Naive B cell (primary cell): ENCODE data around the gene FHIT. TPM values are rescaled to one million over a fixed set of nuclear protein-coding genes. Genes with fewer than 3 reads are reported as not detected.
A peak's percentile ranks its signal among the peaks of the same experiment; 100 is the strongest.

Source experiments
- ATAC-seq, 2 donors: fragments of 150-1000 bp; cut with Tn5 transposase; 2 replicates each; pipeline ENCODE4 v1.10.0; 2021; ENCODE audit warnings: low read depth in 2 of 2, mild to moderate bottlenecking in 2 of 2, moderate library complexity in 2 of 2
- DNase-seq: peaks from one replicate; pipeline ENCODE4 v3.0.0; 2022
- H3K27ac Mint-ChIP-seq, 6 donors: one replicate each; pipeline ENCODE4 v1.8.0; 2020 to 2022; ENCODE audit warnings: mild to moderate bottlenecking in 6 of 6, mixed read lengths in 6 of 6, moderate library complexity in 5 of 6, inconsistent platforms in 2 of 6
- H3K27me3 Mint-ChIP-seq, 3 donors: one replicate each; pipeline ENCODE4 v1.8.0; 2021 to 2022; ENCODE audit warnings: mixed read lengths in 3 of 3, mild to moderate bottlenecking in 1 of 3
- H3K36me3 Mint-ChIP-seq, 2 donors: one replicate each; pipeline ENCODE4 v1.8.0; 2020 to 2022; ENCODE audit warnings: mixed read lengths in 2 of 2, inconsistent platforms in 1 of 2, mild to moderate bottlenecking in 1 of 2
- H3K4me1 Mint-ChIP-seq, 3 donors: one replicate each; pipeline ENCODE4 v1.8.0; 2020 to 2022; ENCODE audit warnings: mixed read lengths in 3 of 3, inconsistent platforms in 1 of 3, mild to moderate bottlenecking in 1 of 3, moderate library complexity in 1 of 3
- H3K4me3 Mint-ChIP-seq, 8 donors: one replicate each; pipeline ENCODE4 v1.8.0; 2020 to 2022; ENCODE audit warnings: mild to moderate bottlenecking in 8 of 8, mixed read lengths in 8 of 8, moderate library complexity in 8 of 8, inconsistent platforms in 2 of 8
- H3K9me3 Mint-ChIP-seq, 7 donors: one replicate each; pipeline ENCODE4 v1.8.0; 2020 to 2022; ENCODE audit warnings: mixed read lengths in 7 of 7, mild to moderate bottlenecking in 5 of 7, inconsistent platforms in 2 of 7, moderate library complexity in 1 of 7
- polyA plus RNA-seq, 6 donors: library from polyadenylated mRNA; unstranded; fragments of 300-500 nt; fragmentation: Illumina TruSeq; gene quantifications; one replicate each; pipeline ENCODE4 v1.2.3, GENCODE V29; 2021; ENCODE audit warnings: low read depth in 6 of 6

FHIT gene
- polyA plus RNA-seq, 6 donors from 2014 or later, result 3.2 to 12.6 (median 7.1) TPM

DNA sequence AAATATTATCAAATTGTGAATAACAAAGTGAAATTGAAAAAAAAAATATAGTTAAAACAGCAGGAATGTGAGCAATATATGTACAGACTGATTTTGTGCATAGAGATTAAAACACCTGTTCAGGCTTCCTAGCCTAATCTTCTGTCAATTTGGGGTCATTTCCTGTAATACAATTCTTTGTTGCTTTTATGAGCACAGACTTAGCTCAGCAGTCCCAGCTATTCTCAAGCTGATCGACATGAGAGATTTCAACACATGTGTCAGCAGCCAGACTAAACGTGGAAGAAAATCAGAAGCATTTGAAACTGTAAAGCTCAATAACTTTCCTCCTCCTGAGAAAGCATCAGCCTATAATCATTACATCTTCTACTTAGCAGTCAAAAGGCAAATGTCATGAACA lies 1.6 kb upstream of the FHIT start:
- H3K27ac Mint-ChIP-seq, result no peak overlapping the region
- H3K4me3 Mint-ChIP-seq, result peak overlapping the region in 5 of 8 donors; percentile 26 to 95 (median 89)
- H3K9me3 Mint-ChIP-seq, result no peaks in the 10 kb centered on the region

DNA sequence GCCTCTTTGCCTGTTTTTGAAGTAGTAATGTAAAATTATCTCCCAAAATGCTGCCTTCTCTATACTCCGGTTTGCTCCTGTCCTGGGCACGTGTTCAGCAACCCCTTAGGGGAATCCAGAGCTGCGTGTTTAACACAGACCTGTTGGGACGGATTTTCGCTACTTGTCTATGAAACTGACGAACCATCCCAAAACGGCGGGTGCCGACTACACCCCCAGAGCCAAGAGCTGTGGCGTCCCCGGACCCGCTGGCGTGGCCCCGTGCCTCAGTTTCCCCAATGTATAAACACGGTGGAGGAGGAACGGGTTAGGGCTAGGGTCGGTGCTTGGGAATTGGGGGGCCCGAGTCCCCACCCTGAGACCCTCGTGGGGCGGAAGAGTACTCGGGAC lies 473 bp downstream of the FHIT start:
- peak overlapping the region in 4 of 6 donors; percentile 50 to 95 (median 88) for H3K27ac Mint-ChIP-seq
- DNase-seq (peak; percentile 3), ATAC-seq (no peak)
- H3K9me3 Mint-ChIP-seq, result no peaks in the 10 kb centered on the region
- H3K36me3 Mint-ChIP-seq, result no peaks in the 10 kb centered on the region
- H3K4me1 Mint-ChIP-seq, result peaks cover 22 to 25% (median 25%) of the 10 kb centered on the region in 3 donors
- H3K4me3 Mint-ChIP-seq, result peak overlapping the region; percentile 84 to 98 (median 95)
- H3K27me3 Mint-ChIP-seq, result peaks cover 5 to 11% (median 10%) of the 10 kb centered on the region in 3 donors

More for the DNA sequence above, 1.6 kb upstream of the FHIT start:
- Mint-ChIP-seq H3K27me3 (peaks cover 7 to 10% (median 7%) of the 10 kb centered on the region in 3 donors), H3K36me3 (no peaks in the 10 kb centered on the region), H3K4me1 (peaks cover 22 to 25% (median 25%) of the 10 kb centered on the region in 3 donors)
- DNase-seq (no peak), ATAC-seq (no peak)

DNA sequence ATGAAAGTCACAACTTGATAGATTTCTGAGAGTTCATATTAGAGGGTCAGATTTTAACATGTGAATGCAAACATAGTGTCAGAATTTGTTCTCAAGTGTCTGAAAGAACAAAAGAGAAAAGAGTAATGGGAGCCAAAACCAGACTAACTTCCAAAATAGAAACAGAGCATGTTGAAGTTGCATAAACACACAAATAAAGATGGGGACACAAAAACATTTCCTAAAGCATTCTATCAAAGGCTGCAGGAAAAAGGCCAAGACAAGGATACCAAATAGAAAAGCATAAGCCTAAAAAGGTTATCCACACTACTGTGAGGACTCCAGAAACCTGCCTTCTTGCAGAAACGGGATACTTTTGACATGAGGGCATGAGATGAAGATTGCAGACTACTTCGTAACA lies 2.8 kb downstream of the FHIT start:
- Mint-ChIP-seq H3K27me3 (peaks cover 0 to 7% (median 4%) of the 10 kb centered on the region in 3 donors), H3K4me1 (peaks cover 22 to 25% (median 25%) of the 10 kb centered on the region in 3 donors), H3K4me3 (no peak overlapping the region), H3K9me3 (no peaks in the 10 kb centered on the region), H3K27ac (no peak overlapping the region), H3K36me3 (peaks cover 0 to 4% of the 10 kb centered on the region in 2 donors)
- no peak for ATAC-seq
- DNase-seq, result no peak

DNA sequence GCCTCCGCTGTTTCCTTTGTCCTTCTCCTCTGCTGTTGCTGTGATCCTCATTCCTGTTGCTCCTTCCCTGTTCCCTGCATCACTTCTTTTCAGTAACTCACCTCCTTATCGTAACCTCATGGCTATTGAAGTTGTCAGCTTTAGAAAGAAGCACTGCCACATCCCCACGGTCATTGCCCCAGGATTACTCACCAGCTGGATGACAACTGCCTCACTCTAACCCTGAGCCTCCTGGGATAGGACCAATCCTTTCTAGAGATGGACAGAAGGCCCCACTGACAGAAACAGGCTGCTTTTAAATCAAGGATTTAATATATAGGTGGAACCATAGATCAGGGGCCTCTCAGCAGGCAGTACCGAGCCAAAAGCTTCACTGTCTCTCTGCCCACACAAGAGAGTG lies 4.1 kb downstream of the FHIT start:
- peak overlapping the region in 1 of 6 donors; percentile 65 for H3K27ac Mint-ChIP-seq
- H3K36me3 Mint-ChIP-seq, result peaks cover 0 to 4% of the 10 kb centered on the region in 2 donors
- peaks cover 22 to 24% (median 23%) of the 10 kb centered on the region in 3 donors for H3K4me1 Mint-ChIP-seq
- H3K27me3 Mint-ChIP-seq, result peaks cover 0 to 4% (median 0%) of the 10 kb centered on the region in 3 donors
- H3K9me3 Mint-ChIP-seq, result no peaks in the 10 kb centered on the region
- ATAC-seq (no peak), DNase-seq (no peak)
- H3K4me3 Mint-ChIP-seq, result no peak overlapping the region

DNA sequence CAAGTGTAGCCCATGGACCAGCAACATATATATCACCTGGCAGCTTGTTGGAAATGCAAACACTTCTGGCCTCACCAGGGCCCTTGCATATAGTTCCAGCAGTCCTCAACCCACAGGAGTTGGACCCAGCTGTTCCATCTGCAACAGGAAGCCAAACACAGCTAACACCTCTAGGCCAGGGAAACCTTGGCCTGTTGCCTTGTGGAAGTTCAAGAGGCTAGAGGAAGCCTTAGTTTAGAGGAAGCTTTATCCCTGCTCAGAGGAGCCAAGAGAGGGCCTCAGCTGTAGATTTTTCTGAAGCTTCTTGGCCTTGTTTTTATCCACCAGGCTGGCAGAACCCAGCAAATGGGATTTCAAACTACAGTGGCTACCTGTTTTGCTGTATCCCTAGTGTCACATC lies 11.4 kb downstream of the FHIT start:
- Mint-ChIP-seq H3K27me3 (no peaks in the 10 kb centered on the region), H3K4me3 (no peak overlapping the region), H3K4me1 (peaks cover 0 to 4% (median 0%) of the 10 kb centered on the region in 3 donors), H3K27ac (no peak overlapping the region), H3K9me3 (peaks cover 0 to 2% (median 0%) of the 10 kb centered on the region in 7 donors), H3K36me3 (peaks cover 0 to 4% of the 10 kb centered on the region in 2 donors)
- ATAC-seq, result no peak
- no peak for DNase-seq

DNA sequence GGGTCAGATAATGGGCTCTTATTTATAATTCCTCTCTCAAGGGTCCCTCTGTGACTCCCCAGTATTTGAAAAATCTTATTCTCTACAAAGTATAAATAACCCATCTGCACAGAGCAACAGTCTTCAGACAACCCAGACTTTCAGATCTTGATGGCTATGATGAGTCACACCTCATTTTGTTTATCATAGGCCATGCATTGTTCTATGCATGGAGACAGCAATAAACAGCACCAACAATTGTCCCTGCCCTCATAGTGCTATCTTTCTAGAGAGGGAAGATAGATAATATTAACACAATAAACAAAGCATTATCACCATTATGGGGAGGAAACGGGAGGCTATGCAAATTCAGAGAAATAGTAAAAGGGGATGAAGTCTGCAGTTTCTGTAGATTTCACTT lies 13.4 kb downstream of the FHIT start:
- Mint-ChIP-seq H3K27me3 (no peaks in the 10 kb centered on the region), H3K9me3 (peaks cover 0 to 2% (median 0%) of the 10 kb centered on the region in 7 donors), H3K4me1 (peaks cover 0 to 4% (median 0%) of the 10 kb centered on the region in 3 donors), H3K4me3 (no peak overlapping the region), H3K27ac (no peak overlapping the region), H3K36me3 (no peaks in the 10 kb centered on the region)
- ATAC-seq, result no peak
- no peak for DNase-seq

DNA sequence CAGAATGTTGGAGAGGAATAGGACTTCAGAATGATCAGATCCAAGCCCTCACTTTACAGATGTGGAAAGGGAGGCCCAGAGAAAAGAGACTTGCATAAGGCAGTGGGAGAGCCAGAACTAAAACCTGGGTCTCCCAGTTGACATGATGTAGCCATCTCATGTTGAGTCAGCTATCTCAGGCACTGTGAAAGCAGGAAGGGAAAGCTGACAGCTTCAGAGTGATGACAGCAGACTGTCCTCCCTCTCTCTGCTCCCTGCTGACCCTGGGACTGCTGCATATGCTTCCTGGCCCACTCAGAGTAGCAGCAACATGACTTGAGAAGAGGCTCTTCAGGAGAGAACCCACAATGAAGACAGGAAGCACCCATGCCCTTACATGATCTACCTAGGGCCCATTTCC lies 14.7 kb downstream of the FHIT start:
- no peak for DNase-seq
- peaks cover 0 to 2% (median 0%) of the 10 kb centered on the region in 7 donors for H3K9me3 Mint-ChIP-seq
- no peak overlapping the region for H3K4me3 Mint-ChIP-seq
- ATAC-seq, result no peak
- H3K27ac Mint-ChIP-seq, result peak overlapping the region in 2 of 6 donors; percentile 8 to 25
- peaks cover 0 to 4% (median 0%) of the 10 kb centered on the region in 3 donors for H3K4me1 Mint-ChIP-seq
- no peaks in the 10 kb centered on the region for H3K36me3 Mint-ChIP-seq
- H3K27me3 Mint-ChIP-seq, result no peaks in the 10 kb centered on the region

DNA sequence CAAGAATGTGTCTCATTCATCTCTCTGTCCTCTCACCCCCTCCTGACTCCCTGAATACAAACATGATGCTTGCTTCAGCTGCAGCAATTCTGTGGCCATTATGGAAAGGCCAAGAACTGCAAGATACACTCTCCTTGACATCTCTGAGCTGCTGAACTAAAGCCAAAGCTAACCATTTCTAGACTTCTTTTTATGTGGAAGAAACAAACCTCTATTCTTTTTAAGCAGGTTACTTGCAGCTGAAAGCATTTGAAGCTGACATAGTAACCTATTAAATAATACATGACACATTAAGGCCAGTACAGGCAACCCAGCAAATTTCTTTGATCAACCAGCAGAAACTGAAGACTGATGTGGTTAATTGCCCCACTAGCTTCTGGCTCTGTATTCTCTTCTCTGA lies 17.5 kb downstream of the FHIT start:
- ATAC-seq, result no peak
- Mint-ChIP-seq H3K27me3 (no peaks in the 10 kb centered on the region), H3K36me3 (no peaks in the 10 kb centered on the region)

DNA sequence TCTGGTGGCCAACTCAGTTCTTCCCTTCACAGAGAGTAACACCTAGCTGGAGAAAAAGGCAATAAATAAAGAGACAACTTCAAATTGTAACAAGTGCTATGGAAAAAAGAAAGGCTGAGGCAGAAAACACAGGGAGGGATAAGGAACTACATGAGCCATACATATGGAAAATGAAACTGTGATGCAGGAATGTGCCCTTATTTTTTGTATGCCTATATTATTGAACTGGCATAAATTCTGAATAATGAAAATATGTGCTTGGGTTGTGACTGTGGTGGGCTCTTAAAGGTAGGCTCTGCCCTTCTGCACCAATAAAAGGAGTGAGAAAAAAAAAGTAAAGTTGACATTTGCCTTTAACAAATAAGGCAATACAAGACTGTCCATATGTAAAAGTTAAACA lies 19.6 kb downstream of the FHIT start:
- DNase-seq (no peak), ATAC-seq (no peak)
- H3K27me3 Mint-ChIP-seq, result no peaks in the 10 kb centered on the region
- no peaks in the 10 kb centered on the region for H3K9me3 Mint-ChIP-seq
- H3K36me3 Mint-ChIP-seq, result no peaks in the 10 kb centered on the region
- peak overlapping the region in 1 of 6 donors; percentile 78 for H3K27ac Mint-ChIP-seq
- H3K4me1 Mint-ChIP-seq, result no peaks in the 10 kb centered on the region
- no peak overlapping the region for H3K4me3 Mint-ChIP-seq

More for the DNA sequence above, 17.5 kb downstream of the FHIT start:
- Mint-ChIP-seq H3K9me3 (no peaks in the 10 kb centered on the region), H3K4me3 (no peak overlapping the region), H3K4me1 (peaks cover 0 to 4% (median 0%) of the 10 kb centered on the region in 3 donors), H3K27ac (peak overlapping the region in 1 of 6 donors; percentile 28)
- no peak for DNase-seq

DNA sequence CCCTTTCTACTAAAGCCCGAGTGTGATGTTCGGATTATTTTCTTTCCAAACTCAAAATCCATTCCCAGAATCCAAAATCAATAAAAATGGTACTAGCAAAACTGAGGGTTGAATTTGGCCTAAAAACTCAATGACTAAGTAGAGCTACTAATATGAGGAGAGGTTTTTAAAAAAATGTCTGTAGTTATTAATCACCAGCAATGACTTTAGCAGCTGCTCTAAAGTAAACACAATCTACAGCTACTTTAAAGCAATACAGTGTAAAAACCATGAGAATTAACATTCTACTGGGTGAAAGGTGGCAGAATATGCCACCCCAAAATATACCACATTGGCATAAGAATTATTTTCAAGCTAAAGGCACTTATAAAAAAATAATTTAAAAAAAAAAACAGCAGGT lies 23.5 kb downstream of the FHIT start:
- Mint-ChIP-seq H3K36me3 (no peaks in the 10 kb centered on the region), H3K4me1 (peaks cover 0 to 2% (median 0%) of the 10 kb centered on the region in 3 donors), H3K4me3 (no peak overlapping the region), H3K27ac (no peak overlapping the region), H3K9me3 (no peaks in the 10 kb centered on the region), H3K27me3 (no peaks in the 10 kb centered on the region)
- no peak for ATAC-seq
- DNase-seq, result no peak

DNA sequence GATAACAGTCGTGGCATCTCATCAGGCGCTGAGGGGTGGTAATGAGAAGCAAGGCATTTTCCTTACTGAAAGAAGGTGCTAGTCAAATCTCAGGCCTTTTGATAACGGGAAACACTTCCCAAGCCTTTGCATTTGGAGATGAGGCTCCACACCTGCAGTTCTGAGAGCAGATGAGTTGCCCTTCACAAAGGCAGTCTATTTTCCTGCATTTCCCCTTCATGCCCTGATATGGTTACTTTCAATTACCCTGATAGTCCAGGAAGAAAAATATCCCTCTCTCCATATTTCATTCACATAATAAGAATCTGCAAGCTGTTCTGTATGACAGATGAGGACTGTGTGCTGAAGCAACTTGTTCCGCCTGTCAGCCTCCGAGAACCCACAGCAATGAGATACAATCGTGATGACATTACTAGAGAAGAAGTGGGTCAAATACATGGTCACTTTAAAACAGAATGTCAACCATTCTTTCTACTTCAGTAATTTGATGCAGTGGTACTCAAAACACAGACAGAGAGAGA lies 25.0 kb downstream of the FHIT start:
- no peak overlapping the region for H3K27ac Mint-ChIP-seq
- no peak for ATAC-seq
- no peaks in the 10 kb centered on the region for H3K27me3 Mint-ChIP-seq
- DNase-seq, result no peak
- H3K36me3 Mint-ChIP-seq, result no peaks in the 10 kb centered on the region
- no peaks in the 10 kb centered on the region for H3K9me3 Mint-ChIP-seq
- no peak overlapping the region for H3K4me3 Mint-ChIP-seq
- peaks cover 0 to 2% (median 0%) of the 10 kb centered on the region in 3 donors for H3K4me1 Mint-ChIP-seq

DNA sequence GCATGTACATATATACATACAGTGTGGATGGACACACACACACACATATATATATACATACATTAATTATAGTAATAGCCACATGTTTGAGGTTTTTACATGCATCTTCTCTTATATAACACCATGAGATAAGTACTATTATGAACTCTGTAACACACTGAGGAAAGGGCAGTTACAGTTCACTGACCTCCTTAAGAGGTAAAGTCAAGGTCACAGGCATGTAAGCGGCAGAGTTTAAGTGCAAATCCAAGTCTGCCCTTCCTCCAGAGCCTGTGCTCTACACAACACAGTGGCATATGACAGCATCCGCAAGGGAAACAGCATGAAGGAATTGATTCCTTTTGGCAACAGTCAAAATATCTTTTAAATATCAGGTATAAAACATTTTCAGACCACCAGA lies 26.4 kb downstream of the FHIT start:
- Mint-ChIP-seq H3K9me3 (no peaks in the 10 kb centered on the region), H3K4me3 (no peak overlapping the region), H3K27ac (no peak overlapping the region), H3K27me3 (no peaks in the 10 kb centered on the region), H3K36me3 (no peaks in the 10 kb centered on the region), H3K4me1 (peaks cover 0 to 2% (median 0%) of the 10 kb centered on the region in 3 donors)
- ATAC-seq, result no peak
- DNase-seq, result no peak

DNA sequence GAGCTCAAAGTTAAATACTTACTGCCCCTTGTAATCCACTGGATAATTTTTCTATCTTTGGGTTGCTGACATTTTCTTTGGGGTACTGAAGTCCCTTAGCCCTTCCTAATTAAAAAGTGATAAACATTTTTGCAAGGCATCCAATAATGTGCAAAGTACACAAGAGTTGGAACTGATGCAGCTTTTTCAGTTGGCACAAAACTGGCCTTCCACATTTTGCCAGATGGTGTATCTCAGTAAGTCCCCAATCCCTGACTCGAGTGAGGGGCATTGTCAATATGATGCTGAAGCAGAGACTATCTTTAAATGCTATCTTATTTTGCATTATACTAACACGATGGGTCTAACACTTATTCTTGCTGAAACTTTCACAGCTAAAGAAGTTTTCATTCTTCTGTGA lies 27.8 kb downstream of the FHIT start:
- H3K27ac Mint-ChIP-seq, result no peak overlapping the region
- H3K27me3 Mint-ChIP-seq, result no peaks in the 10 kb centered on the region
- no peak for DNase-seq
- no peaks in the 10 kb centered on the region for H3K9me3 Mint-ChIP-seq
- ATAC-seq, result no peak
- peaks cover 0 to 2% (median 0%) of the 10 kb centered on the region in 3 donors for H3K4me1 Mint-ChIP-seq
- H3K36me3 Mint-ChIP-seq, result no peaks in the 10 kb centered on the region
- no peak overlapping the region for H3K4me3 Mint-ChIP-seq

DNA sequence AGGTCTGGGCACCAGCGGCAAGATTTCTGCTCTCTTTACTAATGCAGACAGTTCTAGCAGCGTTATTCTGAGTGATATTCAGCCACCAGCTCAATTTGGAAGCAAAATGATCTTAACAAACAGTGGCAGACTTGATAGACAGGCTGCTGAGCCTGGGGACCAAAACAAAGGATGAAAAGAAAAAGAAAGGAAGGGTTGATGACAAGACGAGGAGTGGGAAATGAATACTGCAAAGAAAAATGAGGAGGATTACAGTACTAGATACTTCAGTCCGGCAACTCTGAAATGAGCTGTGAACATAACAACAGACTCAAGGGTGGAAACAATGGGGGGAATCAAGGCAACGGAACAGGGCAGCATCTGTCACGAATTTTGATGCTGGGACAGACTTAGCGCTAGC lies 28.8 kb downstream of the FHIT start:
- H3K4me3 Mint-ChIP-seq, result no peak overlapping the region
- H3K36me3 Mint-ChIP-seq, result peaks cover 0 to under 1% of the 10 kb centered on the region in 2 donors
- H3K27ac Mint-ChIP-seq, result peak overlapping the region in 1 of 6 donors; percentile 28
- no peak for ATAC-seq
- H3K4me1 Mint-ChIP-seq, result peaks cover 0 to 2% (median 0%) of the 10 kb centered on the region in 3 donors
- H3K9me3 Mint-ChIP-seq, result peaks cover 0 to 1% (median 0%) of the 10 kb centered on the region in 7 donors
- no peaks in the 10 kb centered on the region for H3K27me3 Mint-ChIP-seq
- no peak for DNase-seq
